ENCODE results near the gene GMCL2.

The GMCL2 gene

DNA sequence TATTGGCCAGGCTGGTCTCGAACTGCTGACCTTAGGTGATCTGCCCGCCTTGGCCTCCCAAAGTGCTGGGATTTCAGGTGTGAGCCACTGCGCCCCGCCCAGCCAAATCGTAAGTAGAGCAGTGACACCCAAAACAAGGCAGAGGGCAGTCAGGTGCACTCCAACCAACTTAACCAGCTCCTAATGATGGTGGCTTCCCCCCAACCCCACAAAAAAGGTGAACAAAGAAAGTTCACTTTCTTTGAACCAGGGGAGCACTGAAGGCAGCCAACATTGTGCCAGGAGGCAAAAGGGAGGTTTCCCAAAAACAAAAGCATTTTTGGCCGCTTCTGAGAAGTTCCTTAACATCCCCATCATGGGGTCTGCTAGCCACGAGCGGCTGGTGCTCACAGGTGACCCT is 9.6 kb downstream of the GMCL2 start:
- no peak for DNase-seq

DNA sequence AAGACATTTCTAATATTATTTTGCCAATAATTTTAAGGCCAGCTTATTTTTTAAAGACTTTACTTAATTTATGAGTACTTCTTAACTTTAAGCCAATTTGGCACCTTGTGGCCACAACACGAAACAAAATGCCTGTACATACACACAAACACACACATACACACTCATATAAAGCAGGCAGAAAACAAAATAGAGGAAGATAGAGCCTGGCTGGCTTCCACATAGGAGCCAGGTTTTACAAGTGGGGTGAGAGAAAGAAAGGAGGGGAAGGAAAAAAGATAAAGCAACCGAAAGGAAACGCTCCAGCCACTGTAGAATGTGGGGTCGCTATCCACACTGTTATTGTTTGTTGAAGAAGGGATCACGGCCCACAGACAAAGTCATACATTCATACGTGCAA is 10.4 kb downstream of the GMCL2 start:
- DNase-seq = no peak

DNA sequence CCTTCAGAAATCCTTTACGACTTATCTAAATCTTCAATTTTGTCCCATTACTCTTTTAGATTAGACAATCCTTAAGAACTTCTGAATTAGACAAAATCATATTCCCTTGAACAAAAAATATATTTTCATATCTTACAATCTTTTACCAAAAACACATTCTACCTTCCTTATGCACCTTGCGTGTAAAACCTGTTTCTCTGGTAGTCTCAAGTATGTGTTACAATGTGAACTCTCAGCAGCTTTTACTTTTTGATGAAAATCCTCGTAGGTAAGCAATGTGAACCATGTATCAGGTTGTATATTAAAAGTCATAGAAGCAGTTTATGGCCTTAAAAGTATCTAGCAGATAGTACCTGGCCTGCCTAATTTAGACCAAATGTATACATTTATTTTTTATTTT is 12.7 kb downstream of the GMCL2 start:
- DNase-seq = no peak

DNA sequence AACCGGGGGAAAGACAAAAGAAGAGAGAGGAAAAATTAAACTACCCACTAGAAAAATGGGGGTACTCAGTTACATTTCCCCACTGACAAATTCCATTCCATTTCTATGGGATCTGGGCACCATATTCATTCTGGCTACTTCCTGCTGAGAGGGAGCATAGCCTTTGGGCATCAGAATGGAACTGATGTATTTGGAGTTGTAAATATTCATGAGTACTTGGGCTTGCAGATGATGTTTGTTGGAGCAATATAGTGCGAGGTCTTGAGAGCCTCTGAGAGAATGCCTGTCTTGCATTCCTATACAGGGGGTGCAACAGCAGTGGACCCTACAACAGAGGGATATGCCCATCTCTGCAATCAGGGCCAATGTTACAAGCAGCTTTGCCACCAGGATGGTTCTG is 16.7 kb downstream of the GMCL2 start:
- no peak for DNase-seq

DNA sequence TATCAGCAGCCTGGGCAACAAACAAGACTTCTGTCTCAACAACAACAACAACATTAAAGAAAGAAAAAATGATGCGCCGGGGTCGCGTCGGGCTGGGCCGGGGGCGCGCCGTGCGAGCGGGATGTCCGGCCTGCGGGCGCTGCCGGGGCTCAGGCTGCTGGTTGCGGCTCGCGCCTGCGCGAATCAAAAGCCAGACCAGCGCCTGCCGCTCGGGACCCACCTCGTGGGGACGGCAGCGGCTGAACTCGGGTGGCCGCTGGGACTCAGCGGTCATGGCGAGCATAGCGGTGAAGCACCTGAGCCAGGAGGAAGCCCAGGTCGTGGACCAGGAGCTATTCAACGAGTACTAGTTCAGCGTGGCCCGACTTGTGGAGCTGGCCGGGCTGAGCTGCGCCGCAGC is 21.6 kb downstream of the GMCL2 start:
- no peak for DNase-seq

DNA sequence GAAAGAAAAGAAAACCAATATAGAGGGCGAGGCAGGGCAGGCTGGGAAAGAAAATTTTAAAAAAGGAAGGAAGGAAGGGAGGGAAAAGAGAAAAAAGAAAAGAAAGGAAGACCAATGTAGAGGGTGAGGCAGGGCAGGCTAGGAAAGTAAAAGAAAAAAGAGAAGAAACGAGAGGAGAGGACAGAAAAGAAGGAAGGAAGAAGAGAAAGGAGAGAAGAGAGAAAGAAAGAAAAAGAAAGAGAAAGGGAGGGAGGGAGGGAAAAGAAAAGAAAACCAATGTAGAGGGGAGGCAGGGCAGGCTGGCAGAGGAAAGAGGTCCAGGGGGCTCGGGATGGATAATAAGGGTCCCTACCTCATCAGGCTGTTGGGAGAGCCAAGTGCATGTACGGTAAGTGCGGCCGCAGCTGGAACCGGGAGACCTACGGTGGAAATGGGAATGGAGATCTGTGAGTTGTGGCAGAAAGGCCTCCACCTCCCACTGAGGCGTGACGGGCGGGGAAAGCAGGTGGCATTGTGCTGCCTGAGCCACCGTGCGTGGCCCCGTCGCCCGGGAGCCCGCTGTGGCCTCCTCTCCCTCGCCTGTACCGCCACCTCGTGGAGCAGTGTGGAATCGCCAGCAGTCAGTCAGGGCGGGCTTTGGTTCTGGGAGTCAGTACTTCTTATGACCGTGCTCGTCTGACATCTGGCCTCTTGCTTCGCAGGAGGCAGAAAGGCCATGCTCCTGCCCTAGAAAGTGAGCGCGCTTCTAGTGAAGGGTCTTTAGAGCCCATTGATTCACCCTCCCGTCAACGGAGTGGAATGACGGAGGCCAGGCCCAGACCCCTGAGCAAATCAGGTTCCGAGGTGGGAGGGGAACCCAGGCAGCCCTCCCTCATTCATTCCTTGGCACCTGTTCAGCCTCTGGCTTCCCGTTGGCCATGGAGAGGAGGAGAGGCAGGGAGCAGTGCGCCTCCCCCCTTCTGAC is 23.1 kb downstream of the GMCL2 start:
- DNase-seq = peak; percentile 96 to 97

DNA sequence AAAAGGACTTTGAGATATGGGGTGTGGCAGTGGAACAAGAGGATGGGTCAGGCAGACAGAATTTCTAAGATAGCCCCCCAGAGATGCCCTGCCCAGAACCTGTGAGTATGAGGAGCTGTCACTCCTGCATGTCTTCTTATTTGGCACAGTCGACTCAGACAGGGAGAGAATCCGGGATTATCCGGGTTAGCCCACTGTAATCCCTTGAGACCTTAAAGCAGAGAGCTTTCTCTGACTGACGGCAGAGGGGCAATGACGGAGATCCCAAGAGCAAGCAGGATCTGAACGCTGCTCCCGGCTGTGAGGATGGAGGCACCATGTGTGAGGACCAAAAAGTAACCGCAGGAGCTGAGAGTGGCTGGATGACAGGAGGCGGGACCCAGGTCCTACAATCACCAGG is 24.7 kb downstream of the GMCL2 start:
- DNase-seq = no peak

DNA sequence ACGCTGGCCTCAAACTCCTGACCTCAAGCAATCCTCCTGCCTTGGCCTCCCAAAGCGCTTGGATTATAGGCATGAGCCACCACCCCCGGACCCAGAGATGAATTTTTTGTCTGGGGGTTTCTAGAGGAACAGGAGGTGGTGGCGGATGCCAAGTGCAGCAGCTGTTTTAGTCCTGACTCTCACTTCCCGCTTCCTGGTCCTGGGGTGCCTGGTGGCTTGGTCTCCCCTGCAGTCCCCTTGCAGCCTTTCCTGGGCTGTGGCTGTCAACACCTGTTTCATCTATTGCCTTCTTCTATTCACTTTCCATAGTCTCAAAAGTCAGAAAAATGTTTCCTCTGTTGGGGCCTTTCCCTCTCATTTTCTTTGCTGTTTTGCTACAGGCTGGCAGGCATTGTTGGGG is 27.0 kb downstream of the GMCL2 start:
- DNase-seq = no peak

DNA sequence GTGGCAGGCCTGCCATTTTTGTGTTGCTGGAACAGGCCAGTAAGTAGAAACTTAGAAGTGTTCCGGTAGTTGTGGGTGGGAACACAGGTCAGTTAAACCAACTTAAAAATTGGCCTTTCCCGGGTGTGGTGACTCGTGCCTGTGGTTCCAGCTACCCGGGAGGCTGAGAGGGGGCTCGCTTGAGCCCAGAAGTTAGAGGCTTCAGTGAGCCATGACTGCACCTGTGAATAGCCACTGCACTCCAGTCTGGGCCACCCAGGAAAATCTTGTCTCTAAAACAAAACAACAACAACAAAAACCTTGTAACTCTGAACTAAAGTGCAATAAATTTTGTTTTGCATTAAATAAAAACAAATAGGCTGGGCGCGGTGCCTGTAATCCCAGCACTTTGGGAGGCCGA is 32.1 kb downstream of the GMCL2 start:
- no peak for DNase-seq

DNA sequence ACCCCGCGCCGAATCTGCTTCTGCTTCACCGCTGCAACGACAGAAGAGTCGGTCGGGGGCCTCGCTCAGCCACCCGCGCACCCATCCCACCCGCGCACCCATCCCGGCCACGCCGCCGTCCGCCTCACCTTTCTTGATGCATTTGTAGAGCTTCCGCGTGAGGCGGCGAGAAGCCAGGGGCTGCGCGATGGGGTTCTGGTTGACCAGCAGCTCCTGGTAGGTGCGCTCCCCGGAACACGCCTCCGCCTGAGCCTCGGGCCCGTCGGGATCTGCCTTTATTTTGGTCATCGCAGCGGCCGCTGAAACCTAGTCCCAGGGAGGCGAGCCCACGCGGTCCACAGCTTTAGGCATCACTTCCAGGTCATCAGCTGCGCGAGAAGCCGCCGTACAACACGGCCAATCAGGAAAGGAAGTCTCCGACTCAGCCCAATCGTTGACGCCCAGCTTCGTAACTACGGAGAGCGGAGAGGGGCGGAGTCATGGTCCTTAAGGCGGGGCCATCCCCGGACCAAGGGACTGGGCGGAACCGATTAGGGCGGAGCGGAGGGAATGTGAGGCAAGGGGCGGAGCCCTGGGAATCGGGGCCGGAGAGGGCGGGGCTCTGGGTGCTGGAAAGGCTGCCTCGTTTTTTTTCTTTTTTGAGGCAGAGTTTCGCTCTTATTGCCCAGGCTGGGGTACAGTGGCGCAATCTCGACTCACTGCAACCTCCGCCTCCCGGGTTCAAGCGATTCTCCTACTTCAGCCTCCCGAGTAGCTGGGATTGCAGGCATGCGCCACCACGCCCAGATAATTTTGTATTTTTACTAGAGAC is 33.4 kb downstream of the GMCL2 start, which contains the start of gene NHP2:
Gene NHP2 (minus strand): TSS at position 356 of the 811 bp plus-strand sequence. CDS start 68 bp downstream, at position 288.
- DNase-seq = peak; percentile 98 to 99

DNA sequence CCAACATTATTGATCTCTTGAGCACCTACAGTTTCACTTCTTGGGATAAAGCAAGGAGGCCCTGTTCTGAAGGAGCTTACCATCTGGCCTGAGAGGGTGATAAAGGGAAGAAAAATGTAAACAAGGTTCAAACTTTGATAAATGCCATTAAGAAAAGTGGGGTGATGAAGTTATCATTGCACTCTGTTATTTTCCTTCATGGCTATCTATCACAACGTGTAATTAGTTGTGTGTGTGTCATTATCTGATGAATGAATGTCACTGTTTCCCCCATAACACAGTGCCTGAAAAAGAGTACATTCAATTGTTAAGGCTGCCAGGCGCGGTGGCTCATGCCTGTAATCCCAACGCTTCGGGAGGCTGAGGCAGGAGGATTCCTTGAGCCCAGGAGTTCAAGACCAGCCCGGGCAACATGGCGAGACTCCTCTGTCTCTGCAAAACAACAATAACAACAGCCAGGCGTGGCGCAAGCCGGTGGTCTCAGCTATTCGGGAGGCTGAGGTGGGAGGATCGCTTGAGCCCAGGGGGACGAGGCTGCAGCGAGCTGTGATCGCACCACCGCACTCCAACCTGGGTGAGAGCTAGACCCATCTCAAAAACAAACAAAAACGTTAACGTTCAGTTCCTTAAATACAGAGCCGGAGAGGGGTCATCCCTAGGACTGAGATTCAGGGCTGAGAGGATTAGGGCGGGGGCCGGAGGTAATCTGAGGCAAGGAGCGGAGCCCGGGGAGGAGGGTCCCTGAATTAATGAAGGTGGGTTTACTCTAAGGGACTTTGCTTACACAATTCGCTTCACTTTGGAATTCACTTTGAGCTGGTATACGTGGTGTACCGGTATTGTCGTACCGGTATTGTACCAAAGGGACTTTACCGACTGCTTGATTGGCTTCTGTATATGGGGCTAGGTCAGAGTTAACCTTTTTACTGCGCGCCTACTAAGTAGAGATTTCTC is 34.4 kb downstream of the GMCL2 start:
- DNase-seq = no peak

DNA sequence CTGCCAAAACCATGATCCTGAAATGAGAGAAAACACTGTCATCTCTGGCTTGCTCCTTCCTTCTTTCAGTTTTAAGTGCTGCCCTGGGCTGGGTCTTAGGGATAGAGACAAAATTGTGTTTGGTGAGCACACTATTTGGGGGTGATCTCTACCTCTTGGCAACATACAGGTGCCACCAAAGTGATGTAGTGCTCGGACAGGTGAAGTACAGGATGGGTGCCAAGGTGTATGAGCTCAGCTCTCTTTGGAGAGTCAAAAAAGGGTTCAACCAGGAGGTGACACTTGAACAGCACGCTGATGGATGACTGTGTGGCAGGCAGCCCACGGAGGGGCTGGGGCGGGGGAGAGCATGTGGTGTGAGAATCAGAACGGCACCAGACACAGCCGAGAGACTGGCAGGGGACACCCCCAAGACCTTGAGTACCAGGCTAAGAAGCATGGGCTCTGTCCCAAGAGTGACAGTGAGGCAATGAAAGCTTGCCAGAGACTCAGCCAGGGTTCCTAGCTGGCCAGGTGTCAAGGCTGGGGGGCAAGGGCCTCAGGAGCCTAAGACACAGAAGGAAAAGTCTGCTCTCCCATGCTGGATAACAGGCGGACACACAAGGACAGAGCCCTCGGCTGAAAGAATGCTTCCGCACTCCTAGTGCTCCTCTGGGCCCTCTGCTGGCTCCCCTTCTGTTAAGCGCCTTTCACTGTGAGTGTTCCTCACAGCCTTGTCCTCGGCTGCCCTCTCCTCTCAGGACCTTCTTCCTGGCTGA is 36.0 kb downstream of the GMCL2 start:
- DNase-seq = no peak

DNA sequence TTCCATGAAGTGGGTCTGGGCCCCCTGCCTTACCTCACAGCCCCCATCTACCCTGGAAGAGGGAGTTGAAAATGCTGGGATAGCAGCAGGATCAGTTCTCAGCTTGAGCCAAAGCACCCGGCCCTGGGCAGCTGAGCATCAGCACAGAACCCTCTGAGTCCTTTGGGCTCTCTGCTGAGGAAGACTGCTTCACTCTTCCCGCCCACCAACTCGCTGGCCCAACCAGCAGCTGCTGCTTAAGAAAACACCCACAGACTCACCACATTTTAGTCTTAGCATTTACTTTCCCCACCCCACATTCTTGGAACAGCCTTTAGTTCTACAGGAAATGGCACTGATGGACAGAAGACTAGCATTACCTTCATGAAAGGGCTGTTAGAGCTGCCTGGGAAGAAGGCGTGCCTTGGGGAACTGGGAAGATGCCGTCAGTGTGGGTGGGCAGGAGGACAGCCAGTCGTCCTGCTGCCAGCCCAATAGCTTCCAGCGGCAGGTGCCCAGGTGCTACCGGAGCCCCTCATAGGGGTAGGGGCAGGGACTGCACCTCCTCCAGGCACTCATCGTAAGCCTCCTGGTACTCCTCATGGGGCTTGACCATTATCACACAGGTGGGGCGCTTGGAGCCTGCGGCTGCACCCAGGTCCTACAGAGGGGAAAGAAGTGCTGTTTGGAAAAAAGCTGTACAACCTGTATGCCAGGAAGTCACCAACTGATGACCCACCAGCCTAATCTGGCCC is 37.8 kb downstream of the GMCL2 start:
- DNase-seq = no peak

DNA sequence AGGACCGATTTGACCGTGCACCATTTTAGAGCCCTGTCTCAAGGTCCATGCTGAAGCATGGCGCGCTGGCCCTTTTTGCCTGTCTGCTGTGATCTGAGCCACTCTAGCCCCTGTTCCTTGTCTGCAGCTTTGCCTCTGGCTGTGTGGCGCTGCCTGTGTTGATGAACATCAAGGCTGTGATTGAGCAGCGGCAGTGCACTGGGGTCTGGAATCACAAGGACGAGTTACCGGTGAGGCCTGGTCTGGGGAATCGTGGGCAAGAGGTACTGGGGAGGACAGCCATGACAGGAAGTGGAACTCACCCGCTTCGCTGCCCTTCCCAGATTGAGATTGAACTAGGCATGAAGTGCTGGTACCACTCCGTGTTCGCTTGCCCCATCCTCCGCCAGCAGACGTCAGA is 39.8 kb downstream of the GMCL2 start:
- no peak for DNase-seq

DNA sequence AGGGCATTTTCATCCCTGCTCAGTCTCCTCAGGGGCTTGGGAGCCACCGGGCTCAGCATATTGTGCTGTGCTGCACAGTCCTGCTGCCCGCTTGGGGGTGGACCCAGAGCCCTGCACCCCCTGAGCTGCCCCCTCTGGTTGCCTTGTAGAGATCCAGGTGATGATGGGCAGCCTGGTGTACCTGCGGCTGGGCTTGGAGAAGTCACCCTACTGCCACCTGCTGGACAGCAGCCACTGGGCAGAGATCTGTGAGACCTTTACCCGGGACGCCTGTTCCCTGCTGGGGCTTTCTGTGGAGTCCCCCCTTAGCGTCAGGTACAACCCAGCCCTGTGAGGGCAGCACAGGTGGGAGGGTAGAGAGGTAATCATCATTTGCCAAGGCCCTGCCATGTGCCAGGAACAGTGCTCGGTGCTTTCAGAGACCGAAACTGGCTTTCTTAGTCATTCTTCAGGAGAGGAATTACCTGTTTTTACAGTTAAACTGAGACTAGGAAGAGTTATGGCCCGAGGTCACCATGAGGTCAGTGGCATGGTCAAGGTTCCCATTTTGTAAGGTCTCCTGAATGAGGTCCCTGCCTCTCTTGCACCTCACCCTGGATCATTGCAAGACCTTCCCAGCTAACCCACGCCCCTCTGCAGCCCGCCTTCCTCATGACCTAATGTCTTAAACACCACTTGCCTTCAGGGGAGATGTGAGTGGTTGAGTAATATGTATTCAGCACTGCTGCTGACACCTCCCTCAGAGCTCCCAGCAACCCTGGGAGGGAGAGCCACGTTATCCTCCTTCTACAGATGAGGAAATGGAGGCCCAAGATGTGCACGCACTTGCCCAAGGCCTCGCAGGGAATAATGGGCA is 41.0 kb downstream of the GMCL2 start:
- peak; percentile 60 to 62 for DNase-seq

DNA sequence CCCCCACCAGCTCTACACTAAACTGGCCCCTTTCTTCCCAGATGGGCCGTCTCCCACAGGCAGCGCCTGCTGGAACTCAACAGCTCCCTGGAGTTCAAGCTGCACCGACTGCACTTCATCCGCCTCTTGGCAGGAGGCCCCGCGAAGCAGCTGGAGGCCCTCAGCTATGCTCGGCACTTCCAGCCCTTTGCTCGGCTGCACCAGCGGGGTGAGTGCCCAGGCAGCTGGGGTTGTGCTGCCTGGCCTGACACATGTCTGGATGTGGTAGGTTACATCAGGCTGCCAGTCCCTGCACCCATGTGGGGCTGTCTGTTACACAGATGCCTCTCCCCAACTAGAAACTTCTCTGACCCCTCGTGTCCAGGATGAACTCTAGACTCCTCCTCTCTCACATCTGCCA is 43.3 kb downstream of the GMCL2 start:
- no peak for DNase-seq

DNA sequence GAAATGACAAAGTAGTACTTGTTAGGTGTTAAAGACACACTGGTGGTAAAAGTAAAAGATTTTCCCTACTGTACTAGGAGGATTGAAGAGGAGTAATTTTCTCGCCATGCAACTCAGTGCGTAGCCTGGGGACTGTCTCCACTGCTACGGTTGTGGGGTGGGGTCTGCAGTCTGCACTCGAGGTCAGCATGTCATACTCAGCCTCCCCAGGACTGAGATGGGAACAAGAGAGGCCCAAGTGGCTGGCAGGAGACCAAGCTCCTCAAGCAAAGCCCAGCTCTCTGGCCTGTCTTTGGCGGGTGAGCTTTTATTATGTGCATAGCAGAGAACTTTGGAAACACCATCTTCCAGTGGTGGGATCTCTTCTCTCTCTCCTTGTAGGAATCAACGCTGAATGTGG is 43.9 kb downstream of the GMCL2 start:
- DNase-seq = no peak

DNA sequence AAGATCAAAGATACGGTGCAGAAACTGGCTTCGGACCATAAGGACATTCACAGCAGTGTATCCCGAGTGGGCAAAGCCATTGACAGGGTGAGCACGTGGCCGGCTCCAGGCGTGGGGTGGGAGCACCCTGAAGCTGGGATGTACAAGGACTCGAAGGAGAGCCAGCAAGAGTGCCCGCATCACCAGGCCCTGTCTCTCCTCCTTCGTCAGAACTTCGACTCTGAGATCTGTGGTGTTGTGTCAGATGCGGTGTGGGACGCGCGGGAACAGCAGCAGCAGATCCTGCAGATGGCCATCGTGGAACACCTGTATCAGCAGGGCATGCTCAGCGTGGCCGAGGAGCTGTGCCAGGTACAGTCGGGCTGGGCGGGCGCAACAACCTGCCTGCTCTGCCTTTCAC is 44.5 kb downstream of the GMCL2 start:
- DNase-seq = no peak

DNA sequence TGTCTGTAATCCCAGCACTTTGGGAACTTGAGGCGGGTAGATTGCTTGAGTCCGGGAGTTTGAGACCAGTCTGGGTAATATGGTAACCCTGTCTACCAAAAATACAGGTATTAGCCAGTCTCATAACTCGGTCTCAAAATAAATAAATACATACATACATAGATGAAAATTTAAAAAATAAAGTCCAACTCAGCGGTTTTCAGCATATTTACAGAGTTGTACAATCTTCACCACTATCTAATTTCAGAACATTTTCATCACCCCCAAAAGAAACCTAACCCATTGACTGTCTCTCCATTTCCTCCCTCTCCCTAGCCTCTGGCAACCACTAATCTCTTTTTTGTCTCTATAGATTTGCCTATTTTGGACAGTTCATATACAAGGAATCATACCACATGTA is 45.6 kb downstream of the GMCL2 start:
- DNase-seq = no peak

DNA sequence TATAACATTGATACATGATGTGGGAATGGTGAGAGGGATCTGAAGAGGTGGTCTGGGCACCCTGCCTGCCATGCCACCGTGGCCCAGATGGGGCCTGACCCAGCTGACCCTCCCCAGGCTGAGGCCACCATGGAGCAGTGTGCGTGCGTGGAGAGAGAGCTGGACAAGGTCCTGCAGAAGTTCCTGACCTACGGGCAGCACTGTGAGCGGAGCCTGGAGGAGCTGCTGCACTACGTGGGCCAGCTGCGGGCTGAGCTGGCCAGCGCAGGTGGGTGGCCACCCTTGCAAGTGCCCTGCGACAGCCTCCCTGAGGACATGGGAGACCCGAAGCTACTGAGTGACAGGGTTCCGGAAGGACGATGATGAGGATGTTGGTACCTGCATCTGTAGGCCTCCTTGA is 49.2 kb downstream of the GMCL2 start:
- no peak for DNase-seq

Measured in stimulated activated CD4-positive, alpha-beta T cell treated with anti-CD3 and anti-CD28 coated beads, Interleukin-2, amount 100 ng/mL, for 48 hours (primary cell).